SJCRH30 (cell line): ENCODE data around the gene GNG7. TPM values are rescaled to one million over a fixed set of nuclear protein-coding genes. Genes with fewer than 3 reads are reported as not detected.

Experiments used
- DNase-seq, 2 experiments: peaks; one replicate each; pipeline ENCODE4 v3.0.0-alpha.2; 2015 to 2020
- H3K27ac ChIP-seq: fragments of 250-450 bp; sonication (Bioruptor Pico); 2 replicates; pipeline ENCODE4 v1.5.1; 2020; ENCODE audit warnings: mild to moderate bottlenecking, moderate library complexity
- H3K27me3 ChIP-seq: fragments of 250-450 bp; sonication (Bioruptor Pico); 2 replicates; pipeline ENCODE4 v1.5.1; 2020; ENCODE audit warnings: mild to moderate bottlenecking, moderate library complexity
- H3K36me3 ChIP-seq: fragments of 250-450 bp; sonication (Bioruptor Pico); 2 replicates; pipeline ENCODE4 v1.5.1; 2020; ENCODE audit warnings: mild to moderate bottlenecking, moderate library complexity
- H3K4me1 ChIP-seq: fragments of 250-450 bp; sonication (Bioruptor Pico); 2 replicates; pipeline ENCODE4 v1.5.1; 2020; ENCODE audit warnings: mild to moderate bottlenecking, moderate library complexity
- H3K4me3 ChIP-seq: fragments of 250-450 bp; sonication (Bioruptor Pico); 2 replicates; pipeline ENCODE4 v1.5.1; 2020; ENCODE audit warnings: mild to moderate bottlenecking, moderate library complexity
- H3K9me3 ChIP-seq: fragments of 250-450 bp; sonication (Bioruptor Pico); replicated peaks from 2 replicates; pipeline ENCODE4 v1.5.1; 2020; ENCODE audit warnings: mild to moderate bottlenecking, moderate library complexity
- total RNA-seq: library from RNA; depleted of rRNA; stranded (reverse); fragments of >200 nt; shearing (Covaris generic); gene quantifications from 2 replicates; pipeline ENCODE4 v1.2.3, GENCODE V29; 2014

The GNG7 gene
- total RNA-seq, 1 experiment from 2014 or later = not detected

DNA sequence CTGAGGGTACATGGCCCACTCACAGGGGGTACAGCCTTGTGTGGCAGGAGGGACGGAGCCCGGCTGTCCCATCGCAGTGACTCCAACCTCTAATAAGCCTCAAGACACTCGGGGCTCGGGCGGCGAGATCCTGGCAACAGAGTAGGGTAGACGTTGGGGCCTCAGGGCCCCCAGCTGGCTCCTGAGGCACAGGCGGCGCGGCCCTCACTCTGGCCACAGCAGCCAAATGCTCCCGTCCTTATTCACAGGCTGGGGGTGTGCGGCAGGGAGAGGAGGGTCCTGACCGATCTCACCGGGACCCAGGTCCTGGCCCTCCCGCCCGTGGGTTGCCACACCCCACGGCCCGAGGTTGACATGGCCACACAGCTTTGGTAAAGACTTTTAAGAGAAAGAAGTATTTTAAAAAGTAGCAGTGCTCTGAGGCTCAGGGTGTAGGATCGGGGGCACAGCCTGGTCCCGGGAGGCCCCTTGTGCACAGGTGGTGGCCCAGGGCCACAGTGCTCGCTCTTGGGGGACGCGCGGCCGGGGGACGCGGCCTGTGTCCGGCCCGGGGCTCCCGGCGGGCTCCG, 29.7 kb upstream of the GNG7 start:
- no peak overlapping the region for H3K27ac ChIP-seq
- no peaks in the 10 kb centered on the region for H3K9me3 ChIP-seq
- no peak overlapping the region for H3K4me3 ChIP-seq
- H3K27me3 ChIP-seq = peaks cover 2% of the 10 kb centered on the region; the same call in 1 of the 2 replicates
- DNase-seq = no peak
- peaks cover 8% of the 10 kb centered on the region for H3K36me3 ChIP-seq
- no peaks in the 10 kb centered on the region for H3K4me1 ChIP-seq

DNA sequence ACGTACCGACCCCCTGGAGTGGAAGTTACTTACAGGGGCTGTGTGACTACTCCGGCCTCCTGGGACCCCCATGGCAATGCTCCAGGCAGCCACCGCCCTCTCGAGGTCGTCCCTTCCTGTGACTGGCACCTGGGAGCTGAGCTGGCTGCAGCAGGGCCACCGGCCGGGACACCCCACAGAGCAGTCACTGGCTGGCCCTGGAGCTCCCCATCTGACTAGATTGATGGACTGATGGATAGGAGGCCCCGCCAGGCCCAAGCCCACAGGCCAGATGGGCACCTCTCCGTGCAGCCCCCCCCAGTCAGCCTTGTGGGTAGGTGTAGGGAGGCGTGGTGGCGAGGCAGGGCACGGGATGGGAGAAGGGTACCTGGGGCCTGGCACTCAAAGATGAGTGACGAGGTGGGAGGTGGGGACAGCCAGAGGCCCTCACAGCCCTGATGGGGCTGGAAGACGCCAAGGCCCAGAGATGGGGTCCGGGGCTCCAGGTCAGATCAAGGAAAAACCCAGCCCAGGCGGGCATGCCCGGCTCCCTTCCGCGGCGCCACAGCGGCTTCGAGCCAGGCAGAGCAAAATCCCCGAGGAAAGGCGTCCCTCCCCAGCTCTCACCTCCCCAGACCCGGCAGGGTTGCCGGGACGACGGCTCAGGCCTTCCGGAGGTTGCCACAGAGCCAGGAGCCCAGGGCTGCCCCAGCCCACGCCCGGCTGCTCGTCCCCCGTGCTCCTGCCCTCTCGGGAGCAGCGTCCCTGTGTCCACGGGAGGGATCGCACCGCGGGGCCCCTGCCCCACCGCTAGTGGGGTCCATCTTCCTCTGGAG, 28.9 kb upstream of the GNG7 start:
- H3K9me3 ChIP-seq = no peaks in the 10 kb centered on the region
- no peaks in the 10 kb centered on the region for H3K4me1 ChIP-seq
- no peak overlapping the region for H3K4me3 ChIP-seq
- no peak for DNase-seq
- H3K27me3 ChIP-seq = peaks cover 5% of the 10 kb centered on the region; the same call in 1 of the 2 replicates
- no peak overlapping the region for H3K27ac ChIP-seq
- H3K36me3 ChIP-seq = no peaks in the 10 kb centered on the region; the same call in 1 of the 2 replicates

DNA sequence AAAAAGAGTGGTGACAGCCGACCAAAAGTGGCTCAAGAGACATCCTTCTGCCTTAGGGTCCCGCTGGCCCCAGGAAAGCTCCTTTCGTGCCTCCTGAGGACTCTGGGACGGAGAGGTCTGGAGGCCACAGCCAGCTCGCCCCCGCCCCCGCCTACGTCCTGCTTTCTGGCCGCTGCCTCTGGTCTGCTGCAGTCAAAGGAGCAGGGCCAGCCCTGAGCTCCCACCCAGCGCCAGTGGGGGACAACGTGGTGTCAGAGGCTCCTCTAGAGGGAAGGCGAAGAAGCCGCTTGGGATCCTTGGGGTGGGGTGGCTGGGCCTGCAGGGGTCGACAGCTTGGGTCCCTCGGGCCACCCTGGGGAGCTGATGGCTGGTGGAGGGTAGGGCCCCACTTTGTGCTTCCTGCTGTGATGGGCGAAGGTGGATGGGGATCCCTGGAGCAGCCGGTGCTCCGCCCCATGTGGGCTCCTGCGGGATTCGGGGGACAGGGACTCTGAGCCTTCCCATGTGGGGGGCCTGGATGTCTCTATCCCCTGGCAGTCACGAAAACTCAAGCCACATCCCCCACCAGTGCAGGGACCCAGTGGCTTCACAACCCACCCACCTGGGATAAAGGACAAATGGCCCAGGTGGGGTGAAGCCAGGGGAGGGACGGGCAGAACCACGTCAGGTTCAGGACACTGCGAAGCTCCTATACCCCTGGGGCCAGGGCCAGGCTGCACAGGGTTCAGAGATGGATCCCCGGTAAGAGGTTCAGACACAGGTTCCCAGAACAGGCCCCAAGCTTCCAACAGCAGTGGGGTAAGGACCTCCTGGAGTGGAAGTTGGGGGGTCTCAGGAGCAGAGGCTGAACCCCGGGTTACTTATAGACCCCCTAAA, 27.7 kb upstream of the GNG7 start:
- Histone ChIP-seq H3K9me3 (no peaks in the 10 kb centered on the region), H3K4me3 (no peak overlapping the region), H3K4me1 (no peaks in the 10 kb centered on the region), H3K36me3 (no peaks in the 10 kb centered on the region), H3K27me3 (peaks cover 5% of the 10 kb centered on the region; the same call in 1 of the 2 replicates), H3K27ac (no peak overlapping the region)
- no peak for DNase-seq

DNA sequence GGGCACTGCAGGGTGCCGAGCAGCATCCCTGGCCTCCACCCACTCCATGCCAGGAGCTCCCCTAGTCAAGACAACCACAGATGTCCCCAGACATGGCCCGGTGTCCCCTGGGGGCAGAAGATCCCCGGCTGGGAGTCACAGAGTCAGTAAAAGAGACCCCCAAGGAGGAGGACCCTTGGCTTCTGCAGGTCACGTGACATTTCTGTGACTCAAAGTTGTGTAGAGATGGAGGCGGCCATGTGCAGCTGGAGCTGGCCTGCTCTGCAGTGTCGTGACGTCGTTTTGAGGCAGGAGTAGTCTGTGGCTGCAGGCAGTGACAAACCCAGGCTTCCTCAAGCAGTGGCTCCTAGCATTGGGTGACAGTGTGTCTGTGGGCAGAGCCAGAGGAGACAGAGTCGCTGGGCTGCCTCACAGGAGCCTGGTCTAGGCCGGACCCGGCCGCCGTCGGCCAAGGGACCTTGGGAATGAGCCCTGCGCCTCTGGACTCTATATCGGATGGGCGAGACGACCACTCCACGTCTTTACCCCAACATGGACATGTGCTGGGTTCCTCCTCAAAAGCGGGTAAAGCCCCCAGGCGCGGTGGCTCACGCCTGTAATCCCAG, 26.4 kb upstream of the GNG7 start:
- H3K27ac ChIP-seq = no peak overlapping the region
- no peak overlapping the region for H3K4me3 ChIP-seq
- H3K27me3 ChIP-seq = peaks cover 5% of the 10 kb centered on the region; the same call in 1 of the 2 replicates
- H3K9me3 ChIP-seq = no peaks in the 10 kb centered on the region
- no peak for DNase-seq
- H3K36me3 ChIP-seq = no peaks in the 10 kb centered on the region
- no peaks in the 10 kb centered on the region for H3K4me1 ChIP-seq

DNA sequence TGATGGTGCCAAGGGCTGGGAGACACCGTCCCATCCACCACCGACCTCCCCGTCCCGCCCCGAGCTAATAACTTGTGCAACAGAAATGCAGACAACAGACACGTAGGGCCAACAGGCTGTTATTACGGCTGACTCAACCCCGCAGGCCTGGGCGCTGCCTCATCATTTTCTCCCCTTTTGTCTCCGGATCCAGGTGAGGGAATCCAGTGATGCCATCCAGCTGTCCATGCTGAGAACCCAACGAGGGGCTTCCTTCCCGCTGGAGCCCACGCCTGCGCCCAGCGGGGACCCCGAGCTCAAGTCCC, 25.1 kb upstream of the GNG7 start:
- Histone ChIP-seq H3K4me3 (no peak overlapping the region), H3K4me1 (no peaks in the 10 kb centered on the region)
- no peak for DNase-seq

DNA sequence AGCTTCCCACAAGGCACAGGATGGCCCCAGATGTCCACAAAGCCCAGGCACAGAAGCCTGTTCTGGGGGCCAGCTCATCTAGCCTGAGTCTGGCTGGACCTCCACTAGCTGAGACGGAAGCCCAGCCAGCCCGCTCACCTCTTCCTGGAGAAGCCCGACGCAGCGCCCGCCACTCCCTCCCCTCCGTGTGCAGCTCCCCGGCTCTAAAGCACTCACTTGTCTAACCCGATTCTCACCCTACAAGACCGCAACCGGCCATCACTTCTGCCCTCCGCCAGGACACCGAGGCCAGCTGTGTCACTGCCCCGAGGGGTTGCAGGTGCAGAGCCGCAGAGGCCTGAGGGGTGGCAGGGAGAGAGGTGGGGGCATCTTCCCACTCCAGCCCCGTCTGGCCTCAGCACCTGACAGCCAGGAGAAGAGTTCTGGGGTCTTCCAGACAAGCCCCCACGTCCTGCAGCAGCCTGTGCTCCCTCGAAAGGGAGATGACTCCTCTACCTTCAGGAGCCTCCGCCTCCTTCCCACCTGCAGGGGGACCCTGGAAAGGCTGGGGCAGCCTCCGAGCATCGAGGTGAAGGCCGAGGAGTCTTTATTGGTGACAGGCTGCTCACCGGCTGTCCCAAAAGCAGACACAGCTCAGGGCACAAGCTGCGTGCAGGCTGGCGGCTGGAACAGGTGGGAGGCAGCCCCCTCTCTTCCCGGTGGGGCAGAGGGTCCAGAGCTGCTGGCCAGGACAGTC, 24.6 kb upstream of the GNG7 start:
- Histone ChIP-seq H3K4me3 (no peak overlapping the region), H3K9me3 (no peaks in the 10 kb centered on the region), H3K36me3 (no peaks in the 10 kb centered on the region), H3K27me3 (peaks cover 5% of the 10 kb centered on the region; the same call in 1 of the 2 replicates), H3K4me1 (no peaks in the 10 kb centered on the region), H3K27ac (no peak overlapping the region)
- DNase-seq = no peak

More for the DNA sequence above, 25.1 kb upstream of the GNG7 start:
- Histone ChIP-seq H3K27ac (no peak overlapping the region), H3K27me3 (peaks cover 5% of the 10 kb centered on the region; the same call in 1 of the 2 replicates), H3K9me3 (no peaks in the 10 kb centered on the region), H3K36me3 (no peaks in the 10 kb centered on the region)

DNA sequence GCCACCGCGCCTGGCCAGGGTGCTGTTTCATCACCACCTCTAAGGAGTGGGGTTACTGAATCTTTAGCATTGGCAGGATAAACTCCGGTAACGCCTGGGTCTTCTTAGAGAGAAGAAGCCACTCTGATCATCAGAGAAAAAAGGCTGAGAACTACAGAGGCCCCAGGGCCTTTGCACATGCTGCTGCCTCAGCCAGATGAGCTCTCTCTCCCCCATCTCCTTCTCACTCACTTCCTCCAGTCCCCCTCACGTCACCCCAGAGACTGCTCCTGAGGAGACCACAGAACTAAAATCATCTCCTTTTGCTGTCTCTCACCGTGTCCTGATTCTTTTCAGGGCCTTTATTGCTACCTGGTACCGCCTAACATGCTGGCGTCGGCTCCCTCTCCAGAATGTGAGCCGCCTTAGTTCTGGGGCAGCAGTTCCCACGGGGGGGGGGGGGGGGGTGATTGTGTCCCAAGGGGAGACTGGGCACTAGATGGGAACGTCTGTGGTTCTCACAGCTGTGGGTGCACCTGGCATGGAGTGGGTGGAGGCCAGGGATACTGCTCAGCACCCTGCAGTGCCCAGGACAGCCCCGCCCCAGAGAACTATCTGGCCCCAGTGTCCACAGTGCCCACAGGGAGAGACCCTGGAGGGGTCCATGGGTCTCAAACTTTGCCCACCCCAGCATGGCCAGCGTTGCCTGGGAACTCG, 23.8 kb upstream of the GNG7 start:
- Histone ChIP-seq H3K9me3 (no peaks in the 10 kb centered on the region), H3K27me3 (peaks cover 5% of the 10 kb centered on the region; the same call in 1 of the 2 replicates), H3K4me1 (no peaks in the 10 kb centered on the region), H3K27ac (no peak overlapping the region), H3K4me3 (no peak overlapping the region), H3K36me3 (no peaks in the 10 kb centered on the region)
- DNase-seq = no peak

- no peak for DNase-seq
- no peaks in the 10 kb centered on the region for H3K4me1 ChIP-seq
- no peak overlapping the region for H3K4me3 ChIP-seq
- H3K36me3 ChIP-seq = no peaks in the 10 kb centered on the region
- H3K27me3 ChIP-seq = peaks cover 5% of the 10 kb centered on the region; the same call in 1 of the 2 replicates
- no peak overlapping the region for H3K27ac ChIP-seq
- no peaks in the 10 kb centered on the region for H3K9me3 ChIP-seq
These were observed 21.7 kb upstream of the GNG7 start for GRCh38 chr19:2724148-2724557.

GRCh38 chr19:2723747-2724146, 21.3 kb upstream of the GNG7 start:
- H3K4me3 ChIP-seq = no peak overlapping the region
- no peak for DNase-seq
- H3K36me3 ChIP-seq = no peaks in the 10 kb centered on the region
- H3K9me3 ChIP-seq = no peaks in the 10 kb centered on the region
- peaks cover 5% of the 10 kb centered on the region; the same call in 1 of the 2 replicates for H3K27me3 ChIP-seq
- H3K4me1 ChIP-seq = no peaks in the 10 kb centered on the region
- no peak overlapping the region for H3K27ac ChIP-seq

DNA sequence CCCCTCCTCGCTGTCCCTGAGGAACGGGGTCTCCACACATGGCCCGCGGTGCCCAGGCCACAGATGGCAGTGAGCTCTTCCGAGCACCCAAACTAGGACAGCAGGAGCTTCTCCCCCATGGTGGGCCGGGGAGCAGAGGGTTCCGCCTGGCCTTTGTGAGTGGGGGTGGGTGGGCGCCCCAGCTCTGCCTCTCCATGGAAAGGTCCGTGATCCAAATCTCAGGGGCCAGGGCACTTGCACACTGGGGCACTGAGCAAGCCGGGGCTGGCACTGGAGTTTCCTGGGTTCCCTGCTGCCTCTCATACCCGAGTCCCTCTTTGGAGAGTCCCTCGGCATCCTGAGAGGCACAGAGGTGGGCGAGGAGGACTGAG, 20.8 kb upstream of the GNG7 start:
- Histone ChIP-seq H3K36me3 (no peaks in the 10 kb centered on the region), H3K4me1 (no peaks in the 10 kb centered on the region), H3K9me3 (no peaks in the 10 kb centered on the region), H3K4me3 (no peak overlapping the region), H3K27ac (no peak overlapping the region), H3K27me3 (peaks cover 5% of the 10 kb centered on the region; the same call in 1 of the 2 replicates)
- no peak for DNase-seq

DNA sequence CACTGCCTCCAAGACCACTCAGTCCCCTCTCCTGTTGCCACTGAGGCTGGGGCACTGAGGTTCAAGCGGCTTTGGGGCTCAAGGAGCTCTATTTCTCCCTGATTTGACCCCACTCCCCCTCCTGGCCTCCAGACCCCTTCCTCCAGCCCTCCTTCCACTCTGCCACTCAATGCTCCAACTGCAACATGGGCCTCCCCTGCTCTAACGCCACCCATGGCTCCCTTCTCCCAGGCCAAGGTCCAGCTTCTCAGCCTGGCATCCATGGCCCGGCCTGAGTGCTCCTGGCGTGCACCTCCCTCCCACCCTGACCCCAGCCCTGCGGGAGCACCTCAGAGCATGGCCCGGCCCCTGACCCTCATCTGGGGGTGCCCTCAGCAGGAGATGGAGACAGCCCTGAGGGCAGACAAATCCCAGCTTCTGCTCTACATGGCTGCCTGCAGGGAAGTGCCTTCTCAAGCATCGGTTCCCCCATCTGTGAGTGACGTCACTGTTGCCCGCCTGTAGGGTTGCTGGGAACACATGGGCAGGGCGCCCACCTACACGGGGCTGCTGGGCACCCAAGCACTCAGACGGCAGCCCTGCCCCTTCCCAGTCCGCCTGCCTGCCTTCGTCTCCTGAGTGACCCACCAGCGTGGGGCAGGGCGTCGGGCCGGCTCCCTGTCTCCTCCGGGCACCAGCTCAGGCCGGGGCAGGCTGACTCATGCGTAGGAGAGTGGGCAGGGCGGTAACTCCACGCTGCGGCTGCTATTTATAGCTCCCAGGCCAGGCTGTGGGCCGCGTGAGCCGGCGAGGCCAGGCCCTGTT, 20.2 kb upstream of the GNG7 start:
- no peaks in the 10 kb centered on the region for H3K9me3 ChIP-seq
- peak; percentile 60 to 63 for DNase-seq
- H3K27me3 ChIP-seq = peaks cover 2% of the 10 kb centered on the region; the same call in 1 of the 2 replicates
- H3K36me3 ChIP-seq = no peaks in the 10 kb centered on the region
- no peak overlapping the region for H3K27ac ChIP-seq
- H3K4me3 ChIP-seq = peak overlapping the region; percentile 33
- H3K4me1 ChIP-seq = no peaks in the 10 kb centered on the region

DNA sequence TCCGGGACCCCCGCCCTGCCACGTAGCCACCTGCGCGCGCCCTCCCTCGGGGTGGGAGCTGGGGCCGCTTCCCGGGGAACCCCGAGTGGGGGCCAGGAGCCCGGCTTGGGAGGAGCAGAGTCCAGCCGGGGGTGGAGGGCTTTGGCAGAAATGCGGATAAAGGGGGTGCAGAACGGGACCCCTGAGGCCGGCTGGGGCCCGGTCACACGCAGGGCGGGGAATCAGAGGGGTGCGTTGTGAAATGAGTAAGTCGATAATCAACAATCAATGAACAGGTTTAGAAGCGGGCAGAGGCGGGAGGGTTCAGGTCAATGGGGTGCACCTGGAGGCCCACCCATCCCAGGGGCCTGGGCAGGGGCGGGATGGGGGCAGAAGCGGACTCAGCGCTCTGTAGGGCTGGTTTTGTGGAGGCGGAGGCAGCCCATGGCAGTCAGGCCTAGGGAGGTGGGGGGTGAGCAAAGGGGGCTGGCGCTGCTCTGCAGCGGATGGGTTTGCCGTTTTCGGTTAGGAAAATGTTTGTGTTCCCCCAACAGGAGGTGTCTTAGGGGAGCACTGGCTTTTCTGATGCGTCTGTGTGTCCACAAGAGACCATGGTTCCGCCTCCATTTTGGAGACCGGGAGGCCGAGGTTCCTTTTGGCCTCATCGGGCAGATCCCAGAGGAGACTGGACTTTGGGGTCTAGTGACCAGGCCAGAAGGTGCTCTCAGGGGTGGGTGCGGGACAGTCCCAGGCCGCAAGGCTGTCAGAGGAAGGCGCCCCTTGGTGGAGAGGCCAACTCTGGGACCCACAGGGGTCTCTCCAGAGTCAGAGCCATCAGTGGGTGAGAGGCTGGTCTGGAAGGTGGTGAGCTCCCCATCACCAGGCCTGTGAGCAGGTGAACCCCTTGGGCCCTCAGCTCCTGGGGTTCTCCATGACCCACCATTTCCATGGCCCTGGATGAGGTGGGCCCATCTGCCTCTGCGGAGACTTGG, 19.4 kb upstream of the GNG7 start:
- Histone ChIP-seq H3K4me1 (no peaks in the 10 kb centered on the region), H3K27me3 (peaks cover 2% of the 10 kb centered on the region; the same call in 1 of the 2 replicates), H3K4me3 (no peak overlapping the region), H3K36me3 (no peaks in the 10 kb centered on the region), H3K27ac (no peak overlapping the region), H3K9me3 (no peaks in the 10 kb centered on the region)
- DNase-seq = no peak
